Loucy (cell line): ENCODE measurements around the gene ST3GAL5.
"Not testable (repeated sequence)": the region's sequence is repeated elsewhere in the genome, so short reads cannot be mapped to it uniquely, and the experiment has no call there.

Experiments used
- H2AFZ ChIP-seq: fragments of 200-600 bp; sonication (generic); 2 replicates; pipeline ENCODE4 v1.6.0; 2016; ENCODE audit warnings: antibody characterized with exemption, mild to moderate bottlenecking, low read length, moderate library complexity
- H3F3A ChIP-seq: fragments of 200-600 bp; 2 replicates; pipeline ENCODE4 v1.6.0; 2016; ENCODE audit warnings: antibody characterized with exemption, low read depth, mild to moderate bottlenecking
- H3K27me3 ChIP-seq: fragments of 200-600 bp; sonication (generic); 2 replicates; pipeline ENCODE4 v1.6.1; 2014; ENCODE audit warnings: low read length, mild to moderate bottlenecking; ENCODE audit not compliant: insufficient read depth, poor library complexity, severe bottlenecking
- H3K36me3 ChIP-seq: fragments of 200-600 bp; sonication (generic); 2 replicates; pipeline ENCODE4 v1.6.1; 2016; ENCODE audit warnings: low read length; ENCODE audit not compliant: insufficient read depth
- H3K4me1 ChIP-seq: fragments of 200-600 bp; sonication (generic); 2 replicates; pipeline ENCODE4 v1.5.1; 2014; ENCODE audit warnings: low read length, mild to moderate bottlenecking; ENCODE audit not compliant: insufficient read depth, poor library complexity, severe bottlenecking
- H3K4me2 ChIP-seq: fragments of 200-600 bp; sonication (generic); 2 replicates; pipeline ENCODE4 v1.6.0; 2014; ENCODE audit warnings: antibody characterized with exemption, low read length, low read depth, mild to moderate bottlenecking; ENCODE audit not compliant: poor library complexity, severe bottlenecking
- H3K4me3 ChIP-seq: fragments of 200-600 bp; sonication (generic); 2 replicates; pipeline ENCODE4 v1.5.1; 2014; ENCODE audit warnings: low read length, mild to moderate bottlenecking, mixed read lengths; ENCODE audit not compliant: poor library complexity, severe bottlenecking
- H3K79me2 ChIP-seq: fragments of 200-600 bp; sonication (generic); 2 replicates; pipeline ENCODE4 v1.6.1; 2014; ENCODE audit warnings: low read length; ENCODE audit not compliant: insufficient read depth
- H3K9ac ChIP-seq: fragments of 200-600 bp; sonication (generic); 2 replicates; pipeline ENCODE4 v1.6.0; 2014; ENCODE audit warnings: mild to moderate bottlenecking, low read depth, low read length, moderate library complexity; ENCODE audit not compliant: poor library complexity, severe bottlenecking
- H3K9me2 ChIP-seq: fragments of 200-600 bp; sonication (generic); replicated peaks from 2 replicates; pipeline ENCODE4 v1.6.1; 2016; ENCODE audit warnings: low read depth, low read length, mixed read lengths
- H3K9me3 ChIP-seq: fragments of 200-600 bp; sonication (generic); 2 replicates; pipeline ENCODE4 v1.6.1; 2014; ENCODE audit warnings: mild to moderate bottlenecking, antibody characterized with exemption, low read length, low read depth; ENCODE audit not compliant: insufficient read depth
- H4K20me1 ChIP-seq: fragments of 200-600 bp; sonication (generic); 2 replicates; pipeline ENCODE4 v1.6.0; 2014; ENCODE audit warnings: antibody characterized with exemption, low read length, mild to moderate bottlenecking; ENCODE audit not compliant: insufficient read depth, poor library complexity, severe bottlenecking
- CTCF ChIP-seq: fragments of 200-600 bp; sonication (generic); conservative IDR thresholded peaks from 2 replicates; pipeline ENCODE4 v1.5.1; 2014; ENCODE audit warnings: mild to moderate bottlenecking, antibody characterized with exemption, low read length
- EZH2phosphoT487 ChIP-seq: fragments of 200-600 bp; IDR thresholded peaks from 2 replicates; pipeline ENCODE4 v1.6.1; 2018; ENCODE audit warnings: antibody characterized with exemption, mild to moderate bottlenecking, moderate library complexity, borderline replicate concordance

The ST3GAL5 gene

DNA sequence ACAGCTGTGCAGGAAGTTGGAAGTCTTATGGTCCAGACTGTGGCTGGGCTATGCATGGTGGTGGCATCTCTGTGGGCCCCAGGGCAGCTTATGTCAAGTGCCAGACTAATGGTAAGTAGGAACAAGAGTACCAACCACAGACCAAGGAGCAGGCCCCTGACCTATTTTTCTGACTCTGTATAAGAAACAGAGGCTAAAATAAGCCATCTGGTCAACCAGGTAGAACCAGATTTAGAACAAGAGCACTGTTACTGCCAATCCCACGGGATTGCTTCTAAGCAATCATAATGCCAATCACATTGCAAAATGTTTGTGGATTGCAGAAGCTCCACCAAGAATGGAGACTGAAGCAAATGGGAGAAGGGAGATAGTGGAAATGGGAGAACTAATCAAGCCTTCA lies 11.1 kb upstream of the ST3GAL5 start:
- H3K9me2 ChIP-seq: no peaks in the 10 kb centered on the region
- peaks cover 2% of the 10 kb centered on the region for H3K4me1 ChIP-seq
- no peaks in the 10 kb centered on the region for H3K9me3 ChIP-seq
- no peaks in the 10 kb centered on the region for H3K79me2 ChIP-seq
- TF ChIP-seq EZH2phosphoT487 (no peak), CTCF (no peak)
- H3K9ac ChIP-seq: no peak overlapping the region
- no peaks in the 10 kb centered on the region for H4K20me1 ChIP-seq
- no peak overlapping the region for H2AFZ ChIP-seq
- H3K4me2 ChIP-seq: no peak overlapping the region
- H3K4me3 ChIP-seq: no peak overlapping the region
- no peaks in the 10 kb centered on the region for H3K27me3 ChIP-seq
- no peaks in the 10 kb centered on the region for H3F3A ChIP-seq
- H3K36me3 ChIP-seq: no peaks in the 10 kb centered on the region

DNA sequence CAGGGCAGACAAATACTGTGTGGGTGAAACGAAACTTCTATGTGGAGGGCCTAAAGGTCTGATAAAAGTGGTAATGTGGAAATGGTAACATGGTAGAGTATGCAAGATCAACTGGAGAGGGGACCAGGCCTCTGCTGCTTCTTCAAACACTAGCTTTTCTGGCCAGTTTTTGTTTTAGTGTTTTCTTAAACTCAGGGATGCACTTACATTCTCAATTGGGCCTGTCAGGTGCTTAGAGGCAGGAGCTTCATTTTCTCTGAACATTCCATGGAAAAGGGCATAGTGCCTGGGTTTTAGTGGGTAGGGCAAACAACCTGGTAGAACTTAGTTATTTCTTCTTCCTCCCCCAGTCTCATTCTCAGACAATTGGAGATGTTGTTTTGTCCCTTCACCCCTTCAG lies 10.5 kb upstream of the ST3GAL5 start:
- no peaks in the 10 kb centered on the region for H3K36me3 ChIP-seq
- peaks cover 2% of the 10 kb centered on the region for H3K4me1 ChIP-seq
- no peaks in the 10 kb centered on the region for H4K20me1 ChIP-seq
- no peak overlapping the region for H3K9ac ChIP-seq
- H3K4me3 ChIP-seq: no peak overlapping the region
- no peaks in the 10 kb centered on the region for H3K79me2 ChIP-seq
- no peak overlapping the region for H3K4me2 ChIP-seq
- no peaks in the 10 kb centered on the region for H3K27me3 ChIP-seq
- no peaks in the 10 kb centered on the region for H3K9me3 ChIP-seq
- no peak for TF ChIP-seq EZH2phosphoT487
- no peak for TF ChIP-seq CTCF
- H2AFZ ChIP-seq: no peak overlapping the region
- H3K9me2 ChIP-seq: no peaks in the 10 kb centered on the region
- no peaks in the 10 kb centered on the region for H3F3A ChIP-seq

GRCh38 chr2:85898881-85899280 lies 10.1 kb upstream of the ST3GAL5 start:
- Histone ChIP-seq H3K27me3 (no peaks in the 10 kb centered on the region), H3K36me3 (no peaks in the 10 kb centered on the region), H2AFZ (no peak overlapping the region), H3K9ac (no peak overlapping the region), H3K4me3 (no peak overlapping the region), H3K79me2 (no peaks in the 10 kb centered on the region), H4K20me1 (no peaks in the 10 kb centered on the region), H3K9me3 (no peaks in the 10 kb centered on the region), H3K4me1 (peaks cover 2% of the 10 kb centered on the region), H3K4me2 (no peak overlapping the region), H3F3A (no peaks in the 10 kb centered on the region), H3K9me2 (no peaks in the 10 kb centered on the region)
- no peak for TF ChIP-seq CTCF
- no peak for TF ChIP-seq EZH2phosphoT487

GRCh38 chr2:85894554-85895278 lies 5.9 kb upstream of the ST3GAL5 start:
- not testable (repeated sequence) for H3K4me3 ChIP-seq, H3K79me2 ChIP-seq, H3K36me3 ChIP-seq, H3F3A ChIP-seq, H3K9me2 ChIP-seq, H3K27me3 ChIP-seq, H3K4me2 ChIP-seq, H2AFZ ChIP-seq, H3K9me3 ChIP-seq, H4K20me1 ChIP-seq, H3K9ac ChIP-seq
- peaks cover 19% of the 10 kb centered on the region for H3K4me1 ChIP-seq
